Lung (tissue), 12 donors: ENCODE measurements around the gene MINDY4. TPM values are rescaled to one million over a fixed set of nuclear protein-coding genes. Genes with fewer than 3 reads are reported as not detected.
A peak's percentile ranks its signal among the peaks of the same experiment; 100 is the strongest.

Source experiments
- ATAC-seq: fragments of 200-7000 bp; cut with Tn5 transposase; one replicate; pipeline ENCODE4 v1.9.1; 2020; ENCODE audit warnings: moderate number of reproducible peaks; ENCODE audit not compliant: insufficient read depth, low FRiP score
- DNase-seq, 3 donors: peaks; one replicate each; pipeline ENCODE4 v3.0.0-alpha.2; 2013 to 2017
- H3K27ac ChIP-seq, 2 donors: one replicate each; pipeline ENCODE4 v1.5.1; 2013; ENCODE audit warnings: mild to moderate bottlenecking in 2 of 2, moderate library complexity in 2 of 2, control low read depth in 1 of 2, inconsistent platforms in 1 of 2, low read depth in 1 of 2, low read length in 1 of 2
- H3K27me3 ChIP-seq, 3 donors: one replicate each; pipeline ENCODE4 v1.5.1; 2013; ENCODE audit warnings: low read length in 2 of 3; ENCODE audit not compliant: control insufficient read depth in 3 of 3, insufficient read depth in 3 of 3
- H3K36me3 ChIP-seq, 4 donors: one replicate each; pipeline ENCODE4 v1.5.1; 2013; ENCODE audit warnings: low read length in 4 of 4, mild to moderate bottlenecking in 1 of 4, moderate library complexity in 1 of 4; ENCODE audit not compliant: control insufficient read depth in 4 of 4, insufficient read depth in 4 of 4
- H3K4me1 ChIP-seq, 5 donors: one replicate each; pipeline ENCODE4 v1.5.1; 2013; ENCODE audit warnings: low read length in 5 of 5, mild to moderate bottlenecking in 2 of 5, moderate library complexity in 1 of 5; ENCODE audit not compliant: control insufficient read depth in 5 of 5, insufficient read depth in 5 of 5
- H3K4me3 ChIP-seq: one replicate; pipeline ENCODE4 v1.5.1; 2013; ENCODE audit warnings: mild to moderate bottlenecking, control low read depth, moderate library complexity
- H3K9ac ChIP-seq, 2 donors: one replicate each; pipeline ENCODE4 v1.5.1; 2013; ENCODE audit warnings: low read length in 2 of 2, control low read depth in 1 of 2; ENCODE audit not compliant: insufficient read depth in 1 of 2
- H3K9me3 ChIP-seq, 4 donors: one replicate each; pipeline ENCODE4 v1.5.1; 2013; ENCODE audit warnings: low read length in 3 of 4, mild to moderate bottlenecking in 1 of 4, moderate library complexity in 1 of 4; ENCODE audit not compliant: control insufficient read depth in 4 of 4, insufficient read depth in 3 of 4
- WGBS, 2 donors: extraction: QIAGEN DNeasy Blood & Tissue Kit; methylation state at CpG; one replicate each; pipeline ENCODE4 v1.1.7; 2013; 5-methylcytosine and 5-hydroxymethylcytosine counted together
- polyA plus RNA-seq, 2 donors: library from polyadenylated mRNA; stranded (reverse); fragments of 200-250 nt; gene quantifications; one replicate each; pipeline ENCODE4 v1.2.1, GENCODE V29; 2013
- total RNA-seq, 2 donors: library from RNA; depleted of rRNA in 1 of 2; stranded (reverse); fragments of >200 nt in 1 of 2; gene quantifications; one replicate each; pipeline ENCODE4 v1.2.1, GENCODE V29; 2014 to 2021
- TF ChIP-seq, protein P1 (sequence below): IDR thresholded peaks from 2 replicates; pipeline ENCODE4 v1.5.1; 2012; ENCODE audit warnings: mild to moderate bottlenecking; ENCODE audit errors: control extremely low read depth, extremely low read depth
- donor health status: control.
- donor health status: control.
- donor health status: Bipolar disorder and iron deficiency.
- donor health status: healthy.
- donor health status: DM: yes; HTN: yes; CAD: no.

Gene MINDY4
- total and polyA plus RNA-seq, 4 donors, result 5.0 to 24.1 (median 10.7) TPM

DNA sequence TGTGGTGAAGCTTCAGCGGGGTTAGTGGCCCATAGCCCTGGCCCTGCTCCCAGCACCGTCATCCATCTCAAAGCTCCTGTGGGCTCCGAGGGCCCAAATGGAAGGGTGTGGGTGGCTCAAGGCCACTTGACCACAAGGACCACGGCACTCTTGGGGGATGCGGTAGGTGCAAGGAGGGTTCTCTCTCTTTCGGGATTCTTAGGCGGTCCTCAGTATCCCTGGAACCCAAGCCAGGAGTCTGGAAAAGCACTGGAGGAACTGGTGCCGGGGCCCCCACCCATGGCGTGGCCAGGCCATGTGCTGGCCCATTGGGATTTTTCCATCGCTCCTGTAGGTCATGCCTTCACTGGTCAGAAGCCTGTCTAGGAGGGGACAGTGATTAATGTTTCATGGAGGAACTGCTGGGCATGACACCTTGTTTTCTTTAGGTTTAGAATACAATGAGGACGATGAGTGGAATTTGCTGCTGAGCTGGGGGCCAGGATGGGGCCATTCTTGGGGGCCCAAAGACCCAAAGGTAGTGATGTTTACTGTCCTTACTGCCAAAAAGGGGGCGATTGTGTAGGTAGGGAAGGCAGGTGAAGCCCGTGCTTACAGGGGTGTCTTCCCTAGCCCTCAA lies 157.1 kb downstream of the MINDY4 start:
- Histone ChIP-seq H3K27me3 (no peaks in the 10 kb centered on the region), H3K9me3 (peaks cover 0 to 6% (median 2%) of the 10 kb centered on the region in 4 donors), H3K9ac (no peak overlapping the region), H3K4me1 (peaks cover 0 to 7% (median 0%) of the 10 kb centered on the region in 5 donors), H3K27ac (no peak overlapping the region), H3K36me3 (peaks cover 0 to 16% (median 2%) of the 10 kb centered on the region in 4 donors), H3K4me3 (no peak overlapping the region)
- ATAC-seq (no peak), DNase-seq (no peak)
- TF ChIP-seq, protein P1, sequence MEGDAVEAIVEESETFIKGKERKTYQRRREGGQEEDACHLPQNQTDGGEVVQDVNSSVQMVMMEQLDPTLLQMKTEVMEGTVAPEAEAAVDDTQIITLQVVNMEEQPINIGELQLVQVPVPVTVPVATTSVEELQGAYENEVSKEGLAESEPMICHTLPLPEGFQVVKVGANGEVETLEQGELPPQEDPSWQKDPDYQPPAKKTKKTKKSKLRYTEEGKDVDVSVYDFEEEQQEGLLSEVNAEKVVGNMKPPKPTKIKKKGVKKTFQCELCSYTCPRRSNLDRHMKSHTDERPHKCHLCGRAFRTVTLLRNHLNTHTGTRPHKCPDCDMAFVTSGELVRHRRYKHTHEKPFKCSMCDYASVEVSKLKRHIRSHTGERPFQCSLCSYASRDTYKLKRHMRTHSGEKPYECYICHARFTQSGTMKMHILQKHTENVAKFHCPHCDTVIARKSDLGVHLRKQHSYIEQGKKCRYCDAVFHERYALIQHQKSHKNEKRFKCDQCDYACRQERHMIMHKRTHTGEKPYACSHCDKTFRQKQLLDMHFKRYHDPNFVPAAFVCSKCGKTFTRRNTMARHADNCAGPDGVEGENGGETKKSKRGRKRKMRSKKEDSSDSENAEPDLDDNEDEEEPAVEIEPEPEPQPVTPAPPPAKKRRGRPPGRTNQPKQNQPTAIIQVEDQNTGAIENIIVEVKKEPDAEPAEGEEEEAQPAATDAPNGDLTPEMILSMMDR, result no peak
- 94 to 95% methylated on average over 13 of the region's 13 CpGs for WGBS, 2 donors

DNA sequence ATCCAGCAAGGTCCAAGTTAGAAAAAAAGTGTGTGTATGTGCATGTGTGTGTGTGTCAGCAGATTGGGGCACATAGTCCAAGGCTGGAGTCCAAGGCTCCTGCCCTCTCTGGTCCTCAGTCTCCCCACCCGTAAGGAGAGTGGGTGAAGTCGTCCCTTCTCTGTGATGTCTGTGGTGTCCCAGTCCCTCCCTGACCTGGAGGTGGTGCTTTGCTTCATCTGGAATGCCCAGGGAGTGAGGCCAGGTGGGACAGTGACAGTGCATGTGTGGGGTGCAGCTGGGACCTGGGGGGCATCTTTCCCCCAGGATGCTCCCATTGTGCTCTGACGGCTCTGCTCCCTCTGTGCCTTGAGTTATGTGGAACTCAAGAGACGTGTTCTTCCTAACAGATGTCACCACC lies 158.5 kb downstream of the MINDY4 start:
- H3K27ac ChIP-seq, result no peak overlapping the region
- peaks cover 0 to 6% (median 2%) of the 10 kb centered on the region in 4 donors for H3K9me3 ChIP-seq
- peaks cover 0 to 8% (median 1%) of the 10 kb centered on the region in 4 donors for H3K36me3 ChIP-seq
- WGBS, 2 donors, result 95 to 96% methylated on average over 4 of the region's 4 CpGs
- ATAC-seq, result no peak
- H3K4me1 ChIP-seq, result peaks cover 0 to 10% (median 0%) of the 10 kb centered on the region in 5 donors
- TF ChIP-seq, protein P1, result no peak
- no peaks in the 10 kb centered on the region for H3K27me3 ChIP-seq
- no peak overlapping the region for H3K4me3 ChIP-seq
- no peak for DNase-seq
- no peak overlapping the region for H3K9ac ChIP-seq

GRCh38 chr7:30930621-30931020 lies 159.4 kb downstream of the MINDY4 start:
- no peaks in the 10 kb centered on the region for H3K27me3 ChIP-seq
- WGBS, 2 donors, result 61 to 73% methylated on average over 8 of the region's 8 CpGs
- H3K9me3 ChIP-seq, result peaks cover 0 to 6% (median 2%) of the 10 kb centered on the region in 4 donors
- no peak for ATAC-seq
- TF ChIP-seq, protein P1, result no peak
- peaks cover 0 to 3% (median 0%) of the 10 kb centered on the region in 4 donors for H3K36me3 ChIP-seq
- no peak overlapping the region for H3K9ac ChIP-seq
- no peak overlapping the region for H3K4me3 ChIP-seq
- DNase-seq, result peak in 2 of 3 donors; percentile 31 to 50
- H3K27ac ChIP-seq, result no peak overlapping the region
- H3K4me1 ChIP-seq, result peaks cover 0 to 10% (median 0%) of the 10 kb centered on the region in 5 donors
